B cell (primary cell): ENCODE results near the gene TMBIM1. TPM values are rescaled to one million over a fixed set of nuclear protein-coding genes. Genes with fewer than 3 reads are reported as not detected.
A peak's percentile ranks its signal among the peaks of the same experiment; 100 is the strongest.

ENCODE experiments used
- ATAC-seq: fragments of 200-7000 bp; cut with Tn5 transposase; one replicate; pipeline ENCODE4 v1.10.0; 2021; ENCODE audit warnings: low read depth, mild to moderate bottlenecking, moderate number of reproducible peaks, moderate library complexity
- CTCF ChIA-PET: fragments of 350-600 bp; sonication (Branson Sonifier 250); formaldehyde crosslinking; loops from one replicate; lab custom pipeline; 2021; ENCODE audit warnings: antibody characterized with exemption, inconsistent platforms; lab: Charles Lee
- POLR2A ChIA-PET: fragments of 350-600 bp; sonication (Branson Sonifier 250); formaldehyde crosslinking; loops from one replicate; lab custom pipeline; 2021; ENCODE audit warnings: antibody characterized with exemption; lab: Charles Lee
- DNase-seq: peaks from one replicate; pipeline ENCODE4 v3.0.0; 2013
- H2AFZ ChIP-seq: 2 replicates; pipeline ENCODE4 v1.6.1; 2012; ENCODE audit warnings: mild to moderate bottlenecking, low read depth, low read length; ENCODE audit not compliant: insufficient read depth, poor library complexity, severe bottlenecking
- H3K27ac ChIP-seq, 2 donors: 1 replicate in 1 of 2; 2 replicates in 1 of 2; pipeline ENCODE4 v1.5.1; 2012 to 2013; ENCODE audit warnings: low read length in 2 of 2, mild to moderate bottlenecking in 2 of 2, moderate library complexity in 1 of 2
- H3K27me3 ChIP-seq, 4 experiments: fragments of 200-600 bp in 1 of 4; sonication (generic) in 1 of 4; replicated peaks in 1 of 4; 1 replicate in 2 of 4; 2 replicates in 2 of 4; pipeline versions ENCODE4 v1.6.1 to v1.7.0; 2013 to 2016; ENCODE audit warnings: low read length in 3 of 4, mild to moderate bottlenecking in 2 of 4, mixed read lengths in 1 of 4, moderate library complexity in 1 of 4; ENCODE audit not compliant: insufficient read depth in 4 of 4, control insufficient read depth in 3 of 4; ENCODE audit errors: control extremely low read depth in 1 of 4
- H3K36me3 ChIP-seq, 2 experiments: replicated peaks in 1 of 2; 1 replicate in 1 of 2; 2 replicates in 1 of 2; pipeline versions ENCODE4 v1.6.1 to v1.7.1; 2013; ENCODE audit warnings: low read length in 1 of 2; ENCODE audit not compliant: insufficient read depth in 2 of 2, control insufficient read depth in 1 of 2; ENCODE audit errors: control extremely low read depth in 1 of 2, extremely low read depth in 1 of 2
- H3K4me1 ChIP-seq, 2 donors: fragments of 200-600 bp in 1 of 2; sonication (generic) in 1 of 2; 1 replicate in 1 of 2; 2 replicates in 1 of 2; pipeline versions ENCODE4 v1.5.1 to v1.6.1; 2013 to 2017; ENCODE audit warnings: low read length in 2 of 2; ENCODE audit not compliant: control insufficient read depth in 2 of 2, insufficient read depth in 2 of 2
- H3K4me2 ChIP-seq: replicated peaks from 2 replicates; pipeline ENCODE3; 2012; ENCODE audit warnings: mild to moderate bottlenecking, low read depth, low read length; ENCODE audit not compliant: poor library complexity, severe bottlenecking
- H3K4me3 ChIP-seq, 5 experiments: fragments of 200-600 bp in 1 of 5; sonication (generic) in 1 of 5; 1 replicate in 3 of 5; 2 replicates in 2 of 5; pipeline versions ENCODE4 v1.5.1 to v1.7.0; 2011 to 2016; ENCODE audit warnings: low read length in 4 of 5, mild to moderate bottlenecking in 4 of 5, low read depth in 2 of 5, control low read depth in 1 of 5, moderate library complexity in 1 of 5; ENCODE audit not compliant: insufficient read depth in 1 of 5; ENCODE audit errors: control extremely low read depth in 1 of 5, extremely low read depth in 1 of 5
- H3K79me2 ChIP-seq: fragments of 200-600 bp; sonication (generic); one replicate; pipeline ENCODE4 v1.6.0; 2016; ENCODE audit warnings: low read length; ENCODE audit not compliant: control insufficient read depth, insufficient read depth
- H3K9ac ChIP-seq: fragments of 200-600 bp; sonication (generic); 2 replicates; pipeline ENCODE4 v1.6.1; 2017; ENCODE audit warnings: mild to moderate bottlenecking, low read length, moderate library complexity
- H3K9me3 ChIP-seq, 3 donors: one replicate each; pipeline versions ENCODE4 v1.6.1 to v1.7.1; 2013; ENCODE audit warnings: low read length in 2 of 3; ENCODE audit not compliant: control insufficient read depth in 2 of 3, insufficient read depth in 1 of 3; ENCODE audit errors: control extremely low read depth in 1 of 3
- H4K20me1 ChIP-seq: 2 replicates; pipeline ENCODE4 v1.6.0; 2012; ENCODE audit warnings: mild to moderate bottlenecking, low read length; ENCODE audit not compliant: insufficient read depth, control insufficient read depth, poor library complexity, severe bottlenecking
- H3K27ac Mint-ChIP-seq: one replicate; pipeline ENCODE4 v1.8.0; 2021; ENCODE audit warnings: mixed read lengths
- H3K27me3 Mint-ChIP-seq: one replicate; pipeline ENCODE4 v1.8.0; 2021; ENCODE audit warnings: mixed read lengths
- H3K4me1 Mint-ChIP-seq: one replicate; pipeline ENCODE4 v1.8.0; 2021; ENCODE audit warnings: mixed read lengths
- H3K4me3 Mint-ChIP-seq: one replicate; pipeline ENCODE4 v1.8.0; 2021; ENCODE audit warnings: mixed read lengths
- H3K9me3 Mint-ChIP-seq: one replicate; pipeline ENCODE4 v1.8.0; 2022; ENCODE audit warnings: mixed read lengths; ENCODE audit not compliant: insufficient read depth
- EZH2 ChIP-seq: IDR thresholded peaks from 2 replicates; pipeline ENCODE4 v1.6.1; 2012; ENCODE audit warnings: borderline replicate concordance, low read depth, mild to moderate bottlenecking, moderate library complexity, low read length; ENCODE audit not compliant: insufficient read depth, poor library complexity, severe bottlenecking
- WGBS: methylation state at CpG from one replicate; pipeline ENCODE4 v1.1.5; 2013; ENCODE audit warnings: missing lambda C conversion rate; ENCODE audit not compliant: insufficient coverage; 5-methylcytosine and 5-hydroxymethylcytosine counted together
- intact Hi-C: fragments of 100-400 bp; cut with micrococcal nuclease; formaldehyde crosslinking; loops from one replicate; pipeline ENCODE4 v1.10.0; 2022
- polyA plus RNA-seq: library from polyadenylated mRNA; depleted of rRNA; stranded (reverse); fragments of >200 nt; gene quantifications from 2 replicates; pipeline ENCODE4 v1.2.3, GENCODE V29; 2012
- total RNA-seq, 2 donors: library from RNA; stranded (reverse); fragments of 120-200 nt in 1 of 2; gene quantifications; 1 replicate in 1 of 2; 2 replicates in 1 of 2; pipeline versions ENCODE4 v1.2.3 to v1.2.4, GENCODE V29; 2013 to 2022
- TF ChIP-seq, protein P1 (sequence below): fragments of 200-600 bp; IDR thresholded peaks from one replicate; pipeline ENCODE4 v1.8.0; 2022; ENCODE audit warnings: antibody characterized with exemption, mild to moderate bottlenecking

The TMBIM1 gene
- total and polyA plus RNA-seq, 2 donors (not counting 1 experiment from before 2014, with no cell fraction given): 68.7 to 137 TPM

DNA sequence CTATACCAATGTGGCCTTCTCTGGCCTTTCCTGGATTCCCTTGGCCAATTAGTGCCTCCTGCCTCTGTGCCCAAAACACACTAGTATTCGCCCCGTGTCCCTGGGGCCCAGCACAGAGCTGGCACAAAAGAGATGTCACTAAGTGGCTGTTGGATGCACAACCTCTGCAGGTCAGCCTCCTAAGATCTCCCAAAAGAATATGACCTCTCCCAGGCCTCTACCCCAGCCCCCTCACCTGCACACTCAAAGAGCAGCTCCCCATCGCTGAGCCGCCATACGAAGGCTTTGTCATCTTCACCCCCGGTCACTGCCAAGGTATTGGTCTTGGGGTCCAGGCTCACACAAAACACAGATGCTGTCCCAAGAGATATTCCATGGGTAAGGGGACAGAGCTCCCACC is 25.0 kb downstream of the TMBIM1 start:
- H3K27ac Mint-ChIP-seq: no peak overlapping the region
- Histone ChIP-seq H3K79me2 (peaks cover 57% of the 10 kb centered on the region), H3K9ac (no peak overlapping the region), H3K4me2 (no peak overlapping the region), H3K27me3 (no peaks in the 10 kb centered on the region), H3K36me3 (peaks cover 0 to 55% of the 10 kb centered on the region in 2 experiments), H4K20me1 (peaks cover 37% of the 10 kb centered on the region), H3K4me3 (no peak overlapping the region), H3K27ac (no peak overlapping the region), H3K4me1 (peaks cover 21 to 40% of the 10 kb centered on the region in 2 donors), H2AFZ (no peak overlapping the region), H3K9me3 (no peaks in the 10 kb centered on the region)
- H3K4me1 Mint-ChIP-seq: peaks cover 50% of the 10 kb centered on the region
- no peak for ATAC-seq
- ChIA-PET CTCF (interaction anchor here (1.4 kb wide), 1 partner anchor 89 kb away, joined by 5 read pairs; the partner anchor contains the start of gene CATIP), POLR2A (no interaction called here)
- TF ChIP-seq EZH2: no peak
- TF ChIP-seq, protein P1, sequence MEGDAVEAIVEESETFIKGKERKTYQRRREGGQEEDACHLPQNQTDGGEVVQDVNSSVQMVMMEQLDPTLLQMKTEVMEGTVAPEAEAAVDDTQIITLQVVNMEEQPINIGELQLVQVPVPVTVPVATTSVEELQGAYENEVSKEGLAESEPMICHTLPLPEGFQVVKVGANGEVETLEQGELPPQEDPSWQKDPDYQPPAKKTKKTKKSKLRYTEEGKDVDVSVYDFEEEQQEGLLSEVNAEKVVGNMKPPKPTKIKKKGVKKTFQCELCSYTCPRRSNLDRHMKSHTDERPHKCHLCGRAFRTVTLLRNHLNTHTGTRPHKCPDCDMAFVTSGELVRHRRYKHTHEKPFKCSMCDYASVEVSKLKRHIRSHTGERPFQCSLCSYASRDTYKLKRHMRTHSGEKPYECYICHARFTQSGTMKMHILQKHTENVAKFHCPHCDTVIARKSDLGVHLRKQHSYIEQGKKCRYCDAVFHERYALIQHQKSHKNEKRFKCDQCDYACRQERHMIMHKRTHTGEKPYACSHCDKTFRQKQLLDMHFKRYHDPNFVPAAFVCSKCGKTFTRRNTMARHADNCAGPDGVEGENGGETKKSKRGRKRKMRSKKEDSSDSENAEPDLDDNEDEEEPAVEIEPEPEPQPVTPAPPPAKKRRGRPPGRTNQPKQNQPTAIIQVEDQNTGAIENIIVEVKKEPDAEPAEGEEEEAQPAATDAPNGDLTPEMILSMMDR: no peak
- intact Hi-C loops: no loop called here
- no peaks in the 10 kb centered on the region for H3K9me3 Mint-ChIP-seq
- WGBS: 98% methylated on average over 6 of the region's 6 CpGs
- H3K27me3 Mint-ChIP-seq: no peaks in the 10 kb centered on the region
- DNase-seq: no peak
- H3K4me3 Mint-ChIP-seq: peak overlapping the region; percentile 45

DNA sequence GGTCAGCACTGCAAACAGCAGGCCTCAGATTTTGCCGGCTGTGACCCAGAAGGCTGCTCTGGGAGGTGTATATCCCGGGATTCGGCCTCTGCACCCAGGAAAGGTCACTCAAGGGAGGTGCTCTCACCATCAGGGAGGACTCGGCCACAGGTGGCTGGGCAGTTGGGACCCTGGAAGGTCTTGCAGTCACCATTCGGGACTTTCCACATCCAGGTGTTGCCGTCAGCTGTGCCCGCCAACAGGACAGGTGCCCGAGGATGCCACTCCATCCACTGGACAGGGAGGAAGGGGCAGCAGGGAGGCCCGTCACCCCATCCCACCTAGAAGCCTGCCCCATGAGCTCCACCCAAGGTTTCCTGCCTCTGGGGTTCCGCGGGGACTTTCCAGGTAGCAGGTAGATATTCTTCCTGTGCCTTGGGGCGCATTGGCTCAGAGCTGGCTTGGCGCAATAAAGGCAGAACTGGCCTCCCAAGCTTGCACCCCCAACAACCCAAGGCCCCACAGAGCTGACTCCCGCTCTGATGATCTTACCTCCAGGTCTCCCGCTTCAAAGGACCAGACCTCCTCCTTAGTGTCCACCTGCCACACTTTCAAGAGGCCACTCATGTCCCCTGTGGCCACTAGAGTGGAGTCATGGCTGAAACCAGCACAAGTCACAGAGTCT is 25.9 kb downstream of the TMBIM1 start:
- no peak overlapping the region for H3K27ac Mint-ChIP-seq
- Histone ChIP-seq H3K9ac (no peak overlapping the region), H3K4me3 (no peak overlapping the region), H3K79me2 (peaks cover 54% of the 10 kb centered on the region), H4K20me1 (peaks cover 34% of the 10 kb centered on the region), H3K27me3 (no peaks in the 10 kb centered on the region), H3K4me1 (peaks cover 21 to 40% of the 10 kb centered on the region in 2 donors), H3K27ac (no peak overlapping the region), H2AFZ (no peak overlapping the region), H3K9me3 (no peaks in the 10 kb centered on the region), H3K36me3 (peaks cover 0 to 51% of the 10 kb centered on the region in 2 experiments), H3K4me2 (no peak overlapping the region)
- ATAC-seq (no peak), DNase-seq (no peak)
- CTCF ChIA-PET: no interaction called here
- no peak overlapping the region for H3K4me3 Mint-ChIP-seq
- intact Hi-C loops: no loop called here
- 97% methylated on average over 15 of the region's 15 CpGs for WGBS
- H3K9me3 Mint-ChIP-seq: no peaks in the 10 kb centered on the region
- H3K27me3 Mint-ChIP-seq: no peaks in the 10 kb centered on the region
- peaks cover 50% of the 10 kb centered on the region for H3K4me1 Mint-ChIP-seq
- POLR2A ChIA-PET: no interaction called here
- no peak for TF ChIP-seq EZH2
- TF ChIP-seq, protein P1: no peak
